Measurements from ENCODE around the gene SENP3.

DNA sequence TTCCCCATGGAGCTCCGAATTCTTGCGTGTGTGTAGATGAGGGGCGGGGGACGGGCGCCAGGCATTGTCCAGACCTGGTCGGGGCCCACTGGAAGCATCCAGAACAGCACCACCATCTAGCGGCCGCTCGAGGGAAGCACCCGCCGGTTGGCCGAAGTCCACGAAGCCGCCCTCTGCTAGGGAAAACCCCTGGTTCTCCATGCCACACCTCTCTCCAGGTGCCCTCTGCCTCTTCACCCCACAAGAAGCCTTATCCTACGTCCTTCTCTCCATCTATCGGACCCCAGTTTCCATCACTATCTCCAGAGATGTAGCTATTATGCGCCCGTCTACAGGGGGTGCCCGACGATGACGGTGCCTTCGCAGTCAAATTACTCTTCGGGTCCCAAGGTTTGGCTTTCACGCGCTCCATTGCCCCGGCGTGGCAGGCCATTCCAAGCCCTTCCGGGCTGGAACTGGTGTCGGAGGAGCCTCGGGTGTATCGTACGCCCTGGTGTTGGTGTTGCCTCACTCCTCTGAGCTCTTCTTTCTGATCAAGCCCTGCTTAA is 617 bp upstream of the SENP3 start:
- TF ChIP-seq, protein P1, sequence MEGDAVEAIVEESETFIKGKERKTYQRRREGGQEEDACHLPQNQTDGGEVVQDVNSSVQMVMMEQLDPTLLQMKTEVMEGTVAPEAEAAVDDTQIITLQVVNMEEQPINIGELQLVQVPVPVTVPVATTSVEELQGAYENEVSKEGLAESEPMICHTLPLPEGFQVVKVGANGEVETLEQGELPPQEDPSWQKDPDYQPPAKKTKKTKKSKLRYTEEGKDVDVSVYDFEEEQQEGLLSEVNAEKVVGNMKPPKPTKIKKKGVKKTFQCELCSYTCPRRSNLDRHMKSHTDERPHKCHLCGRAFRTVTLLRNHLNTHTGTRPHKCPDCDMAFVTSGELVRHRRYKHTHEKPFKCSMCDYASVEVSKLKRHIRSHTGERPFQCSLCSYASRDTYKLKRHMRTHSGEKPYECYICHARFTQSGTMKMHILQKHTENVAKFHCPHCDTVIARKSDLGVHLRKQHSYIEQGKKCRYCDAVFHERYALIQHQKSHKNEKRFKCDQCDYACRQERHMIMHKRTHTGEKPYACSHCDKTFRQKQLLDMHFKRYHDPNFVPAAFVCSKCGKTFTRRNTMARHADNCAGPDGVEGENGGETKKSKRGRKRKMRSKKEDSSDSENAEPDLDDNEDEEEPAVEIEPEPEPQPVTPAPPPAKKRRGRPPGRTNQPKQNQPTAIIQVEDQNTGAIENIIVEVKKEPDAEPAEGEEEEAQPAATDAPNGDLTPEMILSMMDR (IDR thresholded peaks at IDR 0.05), result peak; percentile 90
- TF ChIP-seq POLR2AphosphoS5 (IDR thresholded peaks at IDR 0.05; ENCODE audit: low read depth, low read length), result no peak; the same call in 1 of the 2 replicates
- TF ChIP-seq, protein P2, sequence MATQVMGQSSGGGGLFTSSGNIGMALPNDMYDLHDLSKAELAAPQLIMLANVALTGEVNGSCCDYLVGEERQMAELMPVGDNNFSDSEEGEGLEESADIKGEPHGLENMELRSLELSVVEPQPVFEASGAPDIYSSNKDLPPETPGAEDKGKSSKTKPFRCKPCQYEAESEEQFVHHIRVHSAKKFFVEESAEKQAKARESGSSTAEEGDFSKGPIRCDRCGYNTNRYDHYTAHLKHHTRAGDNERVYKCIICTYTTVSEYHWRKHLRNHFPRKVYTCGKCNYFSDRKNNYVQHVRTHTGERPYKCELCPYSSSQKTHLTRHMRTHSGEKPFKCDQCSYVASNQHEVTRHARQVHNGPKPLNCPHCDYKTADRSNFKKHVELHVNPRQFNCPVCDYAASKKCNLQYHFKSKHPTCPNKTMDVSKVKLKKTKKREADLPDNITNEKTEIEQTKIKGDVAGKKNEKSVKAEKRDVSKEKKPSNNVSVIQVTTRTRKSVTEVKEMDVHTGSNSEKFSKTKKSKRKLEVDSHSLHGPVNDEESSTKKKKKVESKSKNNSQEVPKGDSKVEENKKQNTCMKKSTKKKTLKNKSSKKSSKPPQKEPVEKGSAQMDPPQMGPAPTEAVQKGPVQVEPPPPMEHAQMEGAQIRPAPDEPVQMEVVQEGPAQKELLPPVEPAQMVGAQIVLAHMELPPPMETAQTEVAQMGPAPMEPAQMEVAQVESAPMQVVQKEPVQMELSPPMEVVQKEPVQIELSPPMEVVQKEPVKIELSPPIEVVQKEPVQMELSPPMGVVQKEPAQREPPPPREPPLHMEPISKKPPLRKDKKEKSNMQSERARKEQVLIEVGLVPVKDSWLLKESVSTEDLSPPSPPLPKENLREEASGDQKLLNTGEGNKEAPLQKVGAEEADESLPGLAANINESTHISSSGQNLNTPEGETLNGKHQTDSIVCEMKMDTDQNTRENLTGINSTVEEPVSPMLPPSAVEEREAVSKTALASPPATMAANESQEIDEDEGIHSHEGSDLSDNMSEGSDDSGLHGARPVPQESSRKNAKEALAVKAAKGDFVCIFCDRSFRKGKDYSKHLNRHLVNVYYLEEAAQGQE (IDR thresholded peaks at IDR 0.05; ENCODE audit: insufficient read depth in 1 of 2, low read depth in 2 of 2, low read length in 1 of 2), result no peak
- TF ChIP-seq SIN3A (IDR thresholded peaks at IDR 0.05; ENCODE audit: borderline replicate concordance, insufficient read depth, low read depth, low read length), result no peak; the same call in 1 of the 2 replicates

Measured in Panc1 (cell line).